Fibroblast of mammary gland (primary cell): ENCODE measurements around the gene ULK3.

Experiments used
- DNase-seq: peaks from one replicate; pipeline ENCODE4 v3.0.0-alpha.2; 2010; ENCODE audit warnings: low read depth
- H3K4me3 ChIP-seq: 2 replicates; pipeline ENCODE4 v1.5.1; 2011; ENCODE audit warnings: low read depth, mild to moderate bottlenecking, low read length, moderate library complexity; ENCODE audit not compliant: control insufficient read depth
- TF ChIP-seq, protein P1 (sequence below): conservative IDR thresholded peaks from 2 replicates; pipeline ENCODE4 v1.5.1; 2011; ENCODE audit warnings: low read depth, low read length, inconsistent platforms; ENCODE audit not compliant: control insufficient read depth, insufficient read depth

ULK3 gene

DNA sequence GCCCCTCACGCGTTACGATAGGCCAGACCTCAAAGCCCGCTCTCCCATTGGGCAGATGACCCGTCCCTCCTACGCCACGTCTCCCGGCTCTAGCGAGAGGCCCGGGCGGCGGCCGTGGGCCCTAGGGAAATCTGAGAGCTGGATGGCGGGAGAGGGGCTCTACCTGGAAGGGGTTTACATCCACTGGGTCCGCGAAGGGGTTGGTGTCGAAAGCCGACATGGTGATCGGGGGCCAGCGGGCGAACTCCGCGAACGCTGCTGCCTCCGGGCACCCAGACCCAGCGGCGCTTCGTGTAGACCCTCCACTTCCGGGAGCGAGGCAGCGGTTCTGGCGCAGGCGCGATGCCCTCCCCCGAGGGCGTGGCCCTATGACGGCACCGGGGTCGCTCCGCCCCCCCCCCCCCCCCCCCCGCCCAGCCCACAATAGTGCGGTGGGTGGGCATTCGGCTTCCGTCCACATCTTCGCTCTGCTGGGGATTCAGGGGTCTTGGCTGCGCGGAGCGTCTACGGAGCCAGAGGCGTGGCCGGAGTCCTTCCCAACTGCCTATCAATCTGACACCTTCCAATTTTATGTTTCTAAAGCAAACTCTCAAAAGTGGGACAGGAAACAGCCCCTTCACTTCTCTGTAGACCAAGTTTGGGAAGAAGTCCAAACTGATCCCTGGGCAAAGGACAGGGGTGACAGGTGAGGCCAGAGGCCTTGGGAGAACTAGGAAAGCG is 30.2 kb upstream of the ULK3 start, which contains the start of gene SCAMP2:
Gene SCAMP2, minus strand, starts transcription at position 330 of the 720 bp plus-strand sequence. Its CDS starts 110 bp downstream, at position 220.
- DNase-seq: peak; percentile 92
- TF ChIP-seq, protein P1, sequence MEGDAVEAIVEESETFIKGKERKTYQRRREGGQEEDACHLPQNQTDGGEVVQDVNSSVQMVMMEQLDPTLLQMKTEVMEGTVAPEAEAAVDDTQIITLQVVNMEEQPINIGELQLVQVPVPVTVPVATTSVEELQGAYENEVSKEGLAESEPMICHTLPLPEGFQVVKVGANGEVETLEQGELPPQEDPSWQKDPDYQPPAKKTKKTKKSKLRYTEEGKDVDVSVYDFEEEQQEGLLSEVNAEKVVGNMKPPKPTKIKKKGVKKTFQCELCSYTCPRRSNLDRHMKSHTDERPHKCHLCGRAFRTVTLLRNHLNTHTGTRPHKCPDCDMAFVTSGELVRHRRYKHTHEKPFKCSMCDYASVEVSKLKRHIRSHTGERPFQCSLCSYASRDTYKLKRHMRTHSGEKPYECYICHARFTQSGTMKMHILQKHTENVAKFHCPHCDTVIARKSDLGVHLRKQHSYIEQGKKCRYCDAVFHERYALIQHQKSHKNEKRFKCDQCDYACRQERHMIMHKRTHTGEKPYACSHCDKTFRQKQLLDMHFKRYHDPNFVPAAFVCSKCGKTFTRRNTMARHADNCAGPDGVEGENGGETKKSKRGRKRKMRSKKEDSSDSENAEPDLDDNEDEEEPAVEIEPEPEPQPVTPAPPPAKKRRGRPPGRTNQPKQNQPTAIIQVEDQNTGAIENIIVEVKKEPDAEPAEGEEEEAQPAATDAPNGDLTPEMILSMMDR: no peak
- peak within 1 kb of the TSS; percentile 84 for H3K4me3 ChIP-seq

- TF ChIP-seq, protein P1: no peak
- peak overlapping the region; percentile 84 for H3K4me3 ChIP-seq
- no peak for DNase-seq
Measured at GRCh38 chr15:74872702-74873035, 29.7 kb upstream of the ULK3 start.

DNA sequence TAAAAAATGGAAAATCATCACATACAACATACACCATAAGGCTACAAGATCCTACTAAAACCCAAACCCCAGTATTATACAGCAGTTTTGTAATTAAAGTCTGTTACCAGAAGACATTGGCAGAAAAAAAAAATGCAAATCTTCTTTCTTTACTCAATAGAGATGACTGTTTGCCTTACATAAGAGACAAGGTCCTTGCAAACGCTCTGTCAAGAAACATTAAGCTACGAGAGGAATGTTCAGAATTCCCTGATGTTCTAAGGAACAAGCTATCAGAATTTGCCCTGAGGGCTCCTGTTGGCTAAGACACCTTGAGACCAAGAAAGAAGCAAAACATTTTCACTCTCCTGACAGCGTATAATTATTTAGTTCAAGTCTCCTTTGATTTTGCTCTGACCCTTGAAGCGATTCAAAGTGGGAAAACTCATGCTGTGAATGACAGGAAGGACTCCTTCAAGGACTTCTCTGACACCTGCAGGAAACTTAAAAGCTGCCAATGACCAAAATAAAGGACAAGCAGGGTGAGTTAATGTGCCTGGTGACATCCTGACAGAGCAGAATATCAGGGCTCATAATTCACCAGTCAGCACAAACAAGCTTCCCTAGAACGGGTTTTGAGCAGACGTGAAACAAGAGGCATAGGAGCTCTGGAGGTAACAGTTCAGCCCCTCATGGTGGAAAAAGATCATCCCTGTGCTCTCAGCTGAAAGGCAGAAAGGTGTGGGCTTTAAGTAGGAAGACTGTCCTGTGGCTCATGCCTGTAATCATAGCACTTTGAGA is 27.7 kb upstream of the ULK3 start:
- H3K4me3 ChIP-seq: no peak overlapping the region
- DNase-seq: no peak
- TF ChIP-seq, protein P1: no peak

GRCh38 chr15:74869726-74870407 is 26.9 kb upstream of the ULK3 start:
- peak; percentile 44 for DNase-seq
- H3K4me3 ChIP-seq: no peak overlapping the region
- TF ChIP-seq, protein P1: no peak

GRCh38 chr15:74869372-74869725 is 26.4 kb upstream of the ULK3 start:
- DNase-seq: no peak
- TF ChIP-seq, protein P1: no peak

GRCh38 chr15:74868059-74868458 is 25.1 kb upstream of the ULK3 start:
- TF ChIP-seq, protein P1: no peak
- no peak overlapping the region for H3K4me3 ChIP-seq
- DNase-seq: no peak

More at GRCh38 chr15:74869372-74869725, 26.4 kb upstream of the ULK3 start:
- no peak overlapping the region for H3K4me3 ChIP-seq
